Glutamatergic neuron (in vitro differentiated cells): Measurements from ENCODE around the gene KLK2. TPM values are rescaled to one million over a fixed set of nuclear protein-coding genes. Genes with fewer than 3 reads are reported as not detected.

Experiments used
- DNase-seq: peaks from one replicate; pipeline ENCODE4 v3.0.0; 2022
- H3K27ac Mint-ChIP-seq: one replicate; pipeline ENCODE4 v1.8.0; 2020; ENCODE audit warnings: mild to moderate bottlenecking, mixed read lengths, inconsistent platforms; ENCODE audit not compliant: unreplicated experiment
- H3K27me3 Mint-ChIP-seq: one replicate; pipeline ENCODE4 v1.8.0; 2020; ENCODE audit warnings: mild to moderate bottlenecking, moderate library complexity, mixed read lengths, inconsistent platforms; ENCODE audit not compliant: unreplicated experiment
- H3K36me3 Mint-ChIP-seq: one replicate; pipeline ENCODE4 v1.8.0; 2020; ENCODE audit warnings: mild to moderate bottlenecking, mixed read lengths, inconsistent platforms; ENCODE audit not compliant: unreplicated experiment
- H3K4me1 Mint-ChIP-seq: one replicate; pipeline ENCODE4 v1.8.0; 2020; ENCODE audit warnings: mild to moderate bottlenecking, low read depth, mixed read lengths, inconsistent platforms; ENCODE audit not compliant: unreplicated experiment
- H3K4me3 Mint-ChIP-seq: one replicate; pipeline ENCODE4 v1.8.0; 2020; ENCODE audit warnings: mild to moderate bottlenecking, mixed read lengths, inconsistent platforms; ENCODE audit not compliant: unreplicated experiment
- H3K9me3 Mint-ChIP-seq: one replicate; pipeline ENCODE4 v1.8.0; 2020; ENCODE audit warnings: mild to moderate bottlenecking, moderate library complexity, mixed read lengths, inconsistent platforms; ENCODE audit not compliant: unreplicated experiment
- CTCF ChIP-seq: fragments of 200-600 bp; sonication (generic); IDR thresholded peaks from one replicate; pipeline ENCODE4 v1.5.0; 2021; ENCODE audit not compliant: partially characterized antibody, unreplicated experiment
- total RNA-seq: library from RNA; stranded (reverse); fragmentation: NEBNext Ultra II Directional; extraction: Animal tissue kit (Norgen Biotek cat#: 25700); gene quantifications from one replicate; pipeline ENCODE4 v1.2.1, GENCODE V29; 2021; ENCODE audit not compliant: unreplicated experiment

KLK2 gene
- total RNA-seq, 1 donor from 2014 or later, result not detected

GRCh38 chr19:50902640-50903039 lies 29.4 kb downstream of the KLK2 start:
- no peak for TF ChIP-seq CTCF
- Mint-ChIP-seq H3K27ac (no peak overlapping the region), H3K27me3 (no peaks in the 10 kb centered on the region), H3K4me1 (no peaks in the 10 kb centered on the region), H3K4me3 (no peak overlapping the region), H3K36me3 (no peaks in the 10 kb centered on the region), H3K9me3 (no peaks in the 10 kb centered on the region)
- DNase-seq, result no peak

- no peaks in the 10 kb centered on the region for H3K36me3 Mint-ChIP-seq
- H3K4me1 Mint-ChIP-seq, result no peaks in the 10 kb centered on the region
- peak; percentile 62 for DNase-seq
- H3K27me3 Mint-ChIP-seq, result peaks cover 14% of the 10 kb centered on the region
- no peak overlapping the region for H3K4me3 Mint-ChIP-seq
- no peak overlapping the region for H3K27ac Mint-ChIP-seq
- peak; percentile 62 for TF ChIP-seq CTCF
- peaks cover 3% of the 10 kb centered on the region for H3K9me3 Mint-ChIP-seq
Observed at GRCh38 chr19:50906217-50906616, 33.0 kb downstream of the KLK2 start.

GRCh38 chr19:50908336-50908735 lies 35.1 kb downstream of the KLK2 start:
- Mint-ChIP-seq H3K4me1 (no peaks in the 10 kb centered on the region), H3K36me3 (no peaks in the 10 kb centered on the region), H3K9me3 (peaks cover 4% of the 10 kb centered on the region), H3K4me3 (no peak overlapping the region), H3K27ac (no peak overlapping the region), H3K27me3 (peaks cover 16% of the 10 kb centered on the region)
- TF ChIP-seq CTCF, result no peak
- no peak for DNase-seq

GRCh38 chr19:50909240-50910070 lies 36.2 kb downstream of the KLK2 start:
- Mint-ChIP-seq H3K4me1 (no peaks in the 10 kb centered on the region), H3K36me3 (no peaks in the 10 kb centered on the region), H3K27ac (no peak overlapping the region), H3K27me3 (peaks cover 16% of the 10 kb centered on the region), H3K9me3 (peaks cover 4% of the 10 kb centered on the region), H3K4me3 (peak overlapping the region; percentile 46)
- TF ChIP-seq CTCF, result no peak
- DNase-seq, result peak; percentile 88

- DNase-seq, result no peak
- TF ChIP-seq CTCF, result no peak
- H3K36me3 Mint-ChIP-seq, result no peaks in the 10 kb centered on the region
- no peak overlapping the region for H3K4me3 Mint-ChIP-seq
- peaks cover 4% of the 10 kb centered on the region for H3K9me3 Mint-ChIP-seq
- H3K4me1 Mint-ChIP-seq, result no peaks in the 10 kb centered on the region
- no peak overlapping the region for H3K27ac Mint-ChIP-seq
- peaks cover 16% of the 10 kb centered on the region for H3K27me3 Mint-ChIP-seq
Observed at GRCh38 chr19:50910722-50911121, 37.5 kb downstream of the KLK2 start.
